Stimulated activated CD4-positive, alpha-beta T cell treated with anti-CD3 and anti-CD28 coated beads, Interleukin-4, amount 100 ng/mL, for 48 hours (primary cell): Measurements from ENCODE around the gene ABTB1.

Experiments used
- DNase-seq, 2 donors: peaks; one replicate each; pipeline ENCODE4 v3.0.0-alpha.2; 2020; ENCODE audit warnings: low read depth in 2 of 2

Gene ABTB1

GRCh38 chr3:127686512-127686894 is 13.8 kb downstream of the ABTB1 start:
- DNase-seq: no peak

DNA sequence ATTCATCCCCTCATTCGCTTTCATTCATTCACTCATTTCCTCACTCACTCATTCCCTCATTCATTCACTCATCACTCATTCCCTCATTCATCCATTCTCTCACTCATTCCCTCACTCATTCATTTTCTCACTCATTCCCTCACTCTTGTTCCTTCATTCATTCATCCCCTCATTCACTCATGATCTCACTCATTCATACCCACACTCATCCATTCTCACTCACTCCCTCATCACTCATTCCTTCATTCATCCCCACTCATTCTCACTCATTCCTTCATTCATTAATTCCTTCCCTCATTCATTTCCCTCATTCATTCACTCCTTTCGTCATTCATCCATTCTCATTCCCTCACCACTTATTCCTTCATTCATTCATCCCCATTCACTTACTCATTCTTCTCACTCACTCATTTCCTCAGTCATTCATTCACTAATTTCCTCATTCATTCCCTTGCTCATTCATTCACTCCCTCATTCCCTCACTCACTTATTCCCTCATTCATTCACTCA is 14.5 kb downstream of the ABTB1 start:
- DNase-seq: no peak

- DNase-seq: no peak
Observed at GRCh38 chr3:127688022-127688415, 15.3 kb downstream of the ABTB1 start.

DNA sequence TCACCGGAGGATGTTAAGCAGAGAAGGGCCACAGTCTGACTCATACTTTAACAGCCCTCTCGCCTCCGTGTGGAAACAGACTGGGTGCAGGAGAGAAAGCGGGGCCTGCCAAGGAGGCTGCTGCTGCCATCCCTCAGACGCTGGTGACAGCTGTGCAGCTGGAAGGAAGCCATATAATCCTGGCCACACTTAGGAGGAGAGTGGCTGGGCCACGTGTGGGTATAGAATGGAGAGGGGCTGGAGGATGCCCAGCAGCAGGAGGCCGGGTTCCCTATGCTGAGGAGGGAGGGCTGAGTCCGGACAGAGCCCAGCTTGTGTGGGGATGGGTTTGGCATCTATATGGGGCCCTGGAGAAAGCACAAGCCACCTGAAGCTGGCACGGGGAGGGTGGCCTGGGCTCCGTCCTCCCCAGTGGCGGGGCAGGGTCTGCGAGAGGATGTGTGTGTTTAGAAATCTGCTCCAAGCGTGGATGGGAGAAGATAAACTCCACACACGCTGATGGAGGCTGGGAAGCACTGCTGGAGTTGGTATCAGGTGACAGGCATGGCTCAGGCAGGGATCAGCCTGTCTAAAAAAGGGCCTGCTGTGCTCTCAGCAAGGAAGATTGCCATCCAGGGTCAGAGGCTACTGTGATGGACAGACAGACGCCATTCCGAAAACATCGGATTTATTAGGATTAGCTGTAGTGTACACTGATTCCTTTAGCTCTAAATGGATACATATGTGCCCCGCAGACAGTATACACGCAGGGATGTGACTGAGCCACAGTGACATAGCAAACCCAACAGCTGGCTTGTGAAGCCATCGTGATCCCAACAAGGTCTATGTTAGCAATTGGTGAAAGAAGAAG is 15.9 kb downstream of the ABTB1 start:
- no peak for DNase-seq

GRCh38 chr3:127689266-127689860 is 16.6 kb downstream of the ABTB1 start:
- DNase-seq: no peak

DNA sequence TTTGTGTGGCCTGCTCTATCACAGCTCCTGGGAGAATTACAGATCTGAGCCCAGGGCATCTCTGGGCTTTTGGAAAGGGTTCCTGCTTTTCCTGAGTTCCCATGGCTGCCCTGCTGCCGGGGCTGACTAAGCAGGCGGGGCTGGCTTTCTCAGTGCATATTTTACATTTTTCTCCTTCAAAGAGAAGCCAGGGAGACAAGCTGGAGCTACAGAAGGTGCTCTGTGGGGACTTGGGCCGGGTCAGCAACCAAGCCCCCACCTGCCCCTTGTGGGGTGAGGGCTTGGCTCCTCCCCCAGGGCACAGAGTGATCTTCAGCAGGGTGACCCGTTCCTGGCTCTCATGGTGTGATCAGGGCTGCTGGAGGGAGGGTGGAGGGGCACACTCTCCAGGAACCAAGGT is 17.4 kb downstream of the ABTB1 start:
- DNase-seq: no peak

DNA sequence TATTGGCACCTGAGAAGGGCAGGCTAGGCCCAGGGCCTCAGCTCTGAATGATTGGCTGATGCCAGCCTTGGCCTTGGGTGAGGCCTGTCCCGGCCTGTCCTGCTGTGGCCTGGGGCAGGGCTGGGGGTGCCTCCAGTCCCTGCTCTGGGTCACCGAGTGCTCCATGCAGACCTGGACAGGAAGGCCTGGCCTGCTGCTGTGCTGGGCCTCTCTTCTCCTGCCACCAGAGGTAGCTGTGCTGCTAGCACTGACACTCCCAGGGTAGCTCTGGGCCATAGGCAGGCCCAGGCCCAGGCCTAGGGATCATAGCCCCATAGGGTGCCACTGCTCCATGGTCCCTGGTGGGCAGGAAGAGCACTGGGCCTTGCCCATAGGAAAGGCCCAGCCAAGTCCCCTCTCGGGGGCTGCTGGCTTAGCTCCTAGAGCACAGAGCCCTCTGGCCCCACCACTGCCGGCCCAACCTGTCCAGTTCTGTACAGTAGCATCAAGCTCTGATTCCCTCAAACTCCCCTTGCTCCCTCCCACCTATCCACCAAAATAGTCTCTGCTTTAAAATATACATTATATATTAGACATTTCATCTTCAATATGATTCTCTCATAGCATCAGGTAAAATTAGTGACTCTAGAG is 18.2 kb downstream of the ABTB1 start:
- DNase-seq: no peak

GRCh38 chr3:127691489-127691888 is 18.7 kb downstream of the ABTB1 start:
- no peak for DNase-seq

DNA sequence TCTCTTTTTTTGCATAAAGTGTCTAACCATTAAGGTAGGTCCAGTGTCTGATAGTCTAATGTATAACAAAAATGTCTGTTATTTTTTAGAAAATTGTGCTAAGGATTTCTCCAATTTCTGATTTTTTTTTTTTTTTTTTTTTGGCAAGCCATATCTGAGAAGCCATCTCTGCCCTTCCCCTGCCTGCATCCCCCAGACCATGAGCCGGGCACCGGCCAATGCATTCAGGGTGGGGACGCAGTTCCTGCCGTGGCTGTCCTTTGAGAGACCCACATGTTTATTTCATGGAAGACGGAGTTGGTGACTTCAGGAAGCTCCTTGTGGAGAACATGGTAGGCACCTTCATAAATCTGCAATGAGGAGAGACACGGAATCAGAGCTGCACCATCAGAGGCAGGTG is 19.2 kb downstream of the ABTB1 start:
- DNase-seq: no peak

GRCh38 chr3:127692501-127693335 is 20.0 kb downstream of the ABTB1 start:
- no peak for DNase-seq

GRCh38 chr3:127693336-127693843 is 20.6 kb downstream of the ABTB1 start:
- DNase-seq: no peak

DNA sequence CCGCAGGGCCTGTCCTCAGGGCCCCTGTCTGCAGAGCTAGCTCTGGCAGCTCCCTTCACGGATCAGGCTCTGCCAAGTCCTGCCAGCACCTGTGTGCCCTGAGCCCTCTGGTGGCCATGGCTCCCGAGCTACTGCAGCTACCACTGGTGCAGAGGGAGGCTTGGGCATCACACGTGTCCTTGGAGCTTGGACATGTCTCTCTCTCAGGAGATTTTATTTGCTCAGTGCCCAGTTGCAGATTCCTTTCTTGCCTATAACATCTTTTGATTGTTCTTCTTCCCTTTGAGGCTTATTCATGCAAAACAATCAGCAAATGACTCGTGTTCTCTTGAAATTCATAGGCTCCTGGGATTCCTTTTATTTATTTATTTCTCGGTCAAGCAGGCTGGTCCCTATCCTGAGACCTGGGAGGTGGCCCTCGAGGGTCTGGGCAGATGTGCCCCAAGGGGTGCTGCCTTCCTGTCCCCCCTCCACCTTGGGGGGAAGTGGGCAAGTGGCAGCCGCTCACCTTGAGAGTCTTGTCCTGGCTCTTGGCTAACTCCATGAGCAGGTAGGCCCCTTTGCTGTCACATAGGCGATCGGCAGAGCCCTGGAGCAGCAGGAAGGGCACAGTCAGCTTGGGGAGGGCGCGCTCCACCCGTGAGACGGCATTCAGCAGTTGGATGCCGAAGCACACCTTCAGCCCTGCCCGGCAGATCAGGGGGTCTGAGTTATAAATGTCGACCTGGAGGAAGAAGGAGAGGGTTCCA is 21.9 kb downstream of the ABTB1 start:
- DNase-seq: peak in 1 of 2 donors; percentile 19

- peak in 1 of 2 donors; percentile 55 for DNase-seq
Observed at GRCh38 chr3:127697551-127698240, 24.9 kb downstream of the ABTB1 start.

DNA sequence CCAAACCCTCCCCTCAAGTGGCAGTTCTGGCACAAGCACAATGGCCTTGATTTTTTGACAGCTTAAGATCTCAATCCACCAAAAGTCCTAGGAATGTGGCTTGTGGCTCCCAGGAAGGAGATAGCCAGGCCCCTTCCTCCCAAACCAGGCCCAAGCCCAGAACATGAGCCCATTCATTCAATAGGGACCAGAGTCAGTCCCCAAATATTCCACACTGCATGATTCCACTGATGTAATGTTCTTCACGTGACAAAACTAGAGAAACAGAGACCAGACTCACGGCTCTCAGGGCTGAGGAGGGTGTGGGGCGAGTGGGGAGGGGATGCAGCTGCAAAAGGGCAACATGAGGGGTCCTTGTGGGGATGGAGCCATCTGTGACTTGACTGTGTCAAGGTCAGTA is 25.5 kb downstream of the ABTB1 start:
- DNase-seq: no peak

DNA sequence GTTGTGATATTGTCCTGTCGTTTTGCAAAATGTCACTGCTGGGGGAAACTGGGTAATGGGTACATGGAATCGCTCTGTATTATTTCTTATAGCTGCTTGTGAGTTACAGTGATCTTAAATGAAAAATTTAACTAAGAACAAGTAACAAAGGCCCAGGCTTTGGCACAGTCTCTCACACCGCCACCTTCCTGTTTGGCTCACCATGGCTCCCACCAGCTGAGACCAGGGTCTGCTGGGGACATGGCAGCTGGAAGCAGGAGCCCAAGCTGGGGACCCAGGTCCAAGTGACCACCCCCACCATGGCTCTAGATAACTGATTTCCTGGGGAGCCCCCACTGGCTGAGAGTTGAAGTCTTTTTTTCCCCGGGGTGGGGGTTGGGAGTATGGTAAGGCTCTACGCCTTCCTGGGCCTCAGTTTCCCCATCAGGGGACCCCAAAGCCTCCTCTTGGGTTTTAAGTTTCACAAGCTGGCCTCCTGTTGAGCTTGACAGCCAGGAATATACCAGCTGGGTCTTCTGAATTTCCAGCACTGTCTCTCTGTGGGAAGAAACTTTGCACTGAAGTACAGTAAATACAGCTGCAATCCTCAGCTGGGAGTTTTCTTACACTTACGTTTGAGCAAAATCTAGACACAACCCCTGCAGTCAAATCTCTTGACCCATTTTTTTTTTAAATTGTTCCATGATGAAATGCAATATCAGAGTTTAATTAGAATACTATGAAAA is 26.1 kb downstream of the ABTB1 start:
- no peak for DNase-seq

GRCh38 chr3:127699416-127700300 is 26.9 kb downstream of the ABTB1 start:
- DNase-seq: no peak

DNA sequence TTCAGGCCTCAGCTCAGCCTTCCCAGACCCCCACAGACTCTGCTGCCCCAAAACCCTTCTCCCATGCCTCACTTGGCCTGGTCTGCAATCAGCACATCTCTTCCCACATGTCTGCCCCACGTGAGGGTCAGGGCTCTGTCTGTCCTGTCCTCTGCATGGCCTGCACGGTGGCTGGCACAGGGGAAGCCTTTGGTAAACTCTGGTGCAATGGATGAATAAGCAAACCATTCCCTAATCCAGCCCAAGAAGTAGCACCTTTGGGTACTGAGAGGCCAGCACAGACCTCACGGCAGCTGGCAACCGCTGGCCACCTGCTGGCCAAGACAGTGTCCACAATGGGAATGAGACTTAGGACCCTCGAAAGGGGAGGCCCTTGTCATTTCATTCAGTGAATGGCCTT is 27.7 kb downstream of the ABTB1 start:
- DNase-seq: no peak

- no peak for DNase-seq
Observed at GRCh38 chr3:127701280-127701911, 28.6 kb downstream of the ABTB1 start.
